ENCODE data around the gene STPG2. TPM values are rescaled to one million over a fixed set of nuclear protein-coding genes. Genes with fewer than 3 reads are reported as not detected.
A peak's percentile ranks its signal among the peaks of the same experiment; 100 is the strongest.

The STPG2 gene
- total RNA-seq, 1 donor from 2014 or later = 0.14 TPM

- no peak overlapping the region for H3K4me3 Mint-ChIP-seq (ENCODE audit: unreplicated experiment)
- H2AFZ ChIP-seq (ENCODE audit: low read depth, low read length) = no peak overlapping the region
- no peak overlapping the region for H3K27ac Mint-ChIP-seq (ENCODE audit: unreplicated experiment)
- no peak overlapping the region for H3K27ac ChIP-seq (ENCODE audit: low read depth, low read length)
- no peaks in the 10 kb centered on the region for H3K4me1 ChIP-seq (ENCODE audit: insufficient read depth, low read length)
- TF ChIP-seq EZH2 (IDR thresholded peaks at IDR 0.05; ENCODE audit: insufficient read depth, low read length) (no peak), CTCF (IDR thresholded peaks at IDR 0.05; ENCODE audit: insufficient read depth, low read depth, low read length) (no peak)
- no peaks in the 10 kb centered on the region for H3K79me2 ChIP-seq (ENCODE audit: insufficient read depth, low read length)
- no peaks in the 10 kb centered on the region for H3K9me3 Mint-ChIP-seq (ENCODE audit: unreplicated experiment)
- H3K27me3 Mint-ChIP-seq (ENCODE audit: low read depth, unreplicated experiment) = no peaks in the 10 kb centered on the region
- H3K9ac ChIP-seq (ENCODE audit: low read length) = no peak overlapping the region
- H4K20me1 ChIP-seq (ENCODE audit: insufficient read depth, low read length) = no peaks in the 10 kb centered on the region
- no peak overlapping the region for H3K4me2 ChIP-seq (ENCODE audit: low read length)
- no peaks in the 10 kb centered on the region for H3K9me3 ChIP-seq (ENCODE audit: insufficient read depth, low read depth, low read length)
- H3K27me3 ChIP-seq (ENCODE audit: insufficient read depth, low read length) = no peaks in the 10 kb centered on the region
- FAIRE-seq (no peak), DNase-seq (ENCODE audit: low read depth) (no peak)
- peaks cover 2% of the 10 kb centered on the region for H3K4me1 Mint-ChIP-seq (ENCODE audit: low read depth, unreplicated experiment)
- H3K4me3 ChIP-seq (ENCODE audit: insufficient read depth, low read depth, low read length) = no peak overlapping the region
- H3K36me3 ChIP-seq (ENCODE audit: insufficient read depth, low read length) = no peaks in the 10 kb centered on the region
- H3K36me3 Mint-ChIP-seq (ENCODE audit: low read depth, unreplicated experiment) = no peaks in the 10 kb centered on the region
These were observed 23.4 kb upstream of the STPG2 start for GRCh38 chr4:98166731-98167041.

GRCh38 chr4:98166025-98166730 is 22.9 kb upstream of the STPG2 start:
- Histone ChIP-seq H3K9ac (ENCODE audit: low read length) (no peak overlapping the region), H3K79me2 (ENCODE audit: insufficient read depth, low read length) (no peaks in the 10 kb centered on the region), H3K36me3 (ENCODE audit: insufficient read depth, low read length) (no peaks in the 10 kb centered on the region), H4K20me1 (ENCODE audit: insufficient read depth, low read length) (no peaks in the 10 kb centered on the region), H3K27ac (ENCODE audit: low read depth, low read length) (no peak overlapping the region), H3K4me1 (ENCODE audit: insufficient read depth, low read length) (no peaks in the 10 kb centered on the region), H3K4me3 (ENCODE audit: insufficient read depth, low read depth, low read length) (no peak overlapping the region), H3K27me3 (ENCODE audit: insufficient read depth, low read length) (no peaks in the 10 kb centered on the region), H2AFZ (ENCODE audit: low read depth, low read length) (no peak overlapping the region), H3K9me3 (ENCODE audit: insufficient read depth, low read depth, low read length) (no peaks in the 10 kb centered on the region), H3K4me2 (ENCODE audit: low read length) (no peak overlapping the region)
- DNase-seq (ENCODE audit: low read depth) (peak; percentile 12), FAIRE-seq (no peak)
- Mint-ChIP-seq H3K27ac (ENCODE audit: unreplicated experiment) (no peak overlapping the region), H3K9me3 (ENCODE audit: unreplicated experiment) (no peaks in the 10 kb centered on the region), H3K27me3 (ENCODE audit: low read depth, unreplicated experiment) (no peaks in the 10 kb centered on the region), H3K4me3 (ENCODE audit: unreplicated experiment) (no peak overlapping the region), H3K4me1 (ENCODE audit: low read depth, unreplicated experiment) (peaks cover 2% of the 10 kb centered on the region), H3K36me3 (ENCODE audit: low read depth, unreplicated experiment) (no peaks in the 10 kb centered on the region)
- TF ChIP-seq EZH2 (IDR thresholded peaks at IDR 0.05; ENCODE audit: insufficient read depth, low read length) (no peak), CTCF (IDR thresholded peaks at IDR 0.05; ENCODE audit: insufficient read depth, low read depth, low read length) (no peak)

GRCh38 chr4:98162696-98163095 is 19.4 kb upstream of the STPG2 start:
- H3K27me3 ChIP-seq (ENCODE audit: insufficient read depth, low read length) = no peaks in the 10 kb centered on the region

More at GRCh38 chr4:98162696-98163095, 19.4 kb upstream of the STPG2 start:
- no peaks in the 10 kb centered on the region for H4K20me1 ChIP-seq (ENCODE audit: insufficient read depth, low read length)
- H3K9ac ChIP-seq (ENCODE audit: low read length) = no peak overlapping the region
- no peak for FAIRE-seq
- no peaks in the 10 kb centered on the region for H3K4me1 Mint-ChIP-seq (ENCODE audit: low read depth, unreplicated experiment)
- H3K9me3 ChIP-seq (ENCODE audit: insufficient read depth, low read depth, low read length) = peaks cover 5% of the 10 kb centered on the region
- H3K4me1 ChIP-seq (ENCODE audit: insufficient read depth, low read length) = no peaks in the 10 kb centered on the region
- H3K9me3 Mint-ChIP-seq (ENCODE audit: unreplicated experiment) = peaks cover 4% of the 10 kb centered on the region
- H3K27me3 Mint-ChIP-seq (ENCODE audit: low read depth, unreplicated experiment) = no peaks in the 10 kb centered on the region
- no peak overlapping the region for H3K4me3 ChIP-seq (ENCODE audit: insufficient read depth, low read depth, low read length)
- no peak overlapping the region for H2AFZ ChIP-seq (ENCODE audit: low read depth, low read length)
- no peaks in the 10 kb centered on the region for H3K79me2 ChIP-seq (ENCODE audit: insufficient read depth, low read length)
- H3K36me3 Mint-ChIP-seq (ENCODE audit: low read depth, unreplicated experiment) = no peaks in the 10 kb centered on the region
- no peak overlapping the region for H3K4me3 Mint-ChIP-seq (ENCODE audit: unreplicated experiment)
- H3K4me2 ChIP-seq (ENCODE audit: low read length) = no peak overlapping the region
- no peak overlapping the region for H3K27ac ChIP-seq (ENCODE audit: low read depth, low read length)
- no peak for DNase-seq (ENCODE audit: low read depth)
- TF ChIP-seq CTCF (IDR thresholded peaks at IDR 0.05; ENCODE audit: insufficient read depth, low read depth, low read length) = no peak
- no peak for TF ChIP-seq EZH2 (IDR thresholded peaks at IDR 0.05; ENCODE audit: insufficient read depth, low read length)
- H3K27ac Mint-ChIP-seq (ENCODE audit: unreplicated experiment) = no peak overlapping the region
- H3K36me3 ChIP-seq (ENCODE audit: insufficient read depth, low read length) = no peaks in the 10 kb centered on the region

Measured in astrocyte (in vitro differentiated cells and primary cell).